B cell (primary cell): ENCODE data around the gene ZBTB7A. TPM values are rescaled to one million over a fixed set of nuclear protein-coding genes. Genes with fewer than 3 reads are reported as not detected.

Experiments used
- ATAC-seq: fragments of 200-7000 bp; cut with Tn5 transposase; one replicate; pipeline ENCODE4 v1.10.0; 2021; ENCODE audit warnings: low read depth, mild to moderate bottlenecking, moderate number of reproducible peaks, moderate library complexity
- CTCF ChIA-PET: fragments of 350-600 bp; sonication (Branson Sonifier 250); formaldehyde crosslinking; loops from one replicate; lab custom pipeline; 2021; ENCODE audit warnings: antibody characterized with exemption, inconsistent platforms; lab: Charles Lee
- POLR2A ChIA-PET: fragments of 350-600 bp; sonication (Branson Sonifier 250); formaldehyde crosslinking; loops from one replicate; lab custom pipeline; 2021; ENCODE audit warnings: antibody characterized with exemption; lab: Charles Lee
- DNase-seq: peaks from one replicate; pipeline ENCODE4 v3.0.0; 2013
- H2AFZ ChIP-seq: 2 replicates; pipeline ENCODE4 v1.6.1; 2012; ENCODE audit warnings: mild to moderate bottlenecking, low read depth, low read length; ENCODE audit not compliant: insufficient read depth, poor library complexity, severe bottlenecking
- H3K27ac ChIP-seq, 2 donors: 1 replicate in 1 of 2; 2 replicates in 1 of 2; pipeline ENCODE4 v1.5.1; 2012 to 2013; ENCODE audit warnings: low read length in 2 of 2, mild to moderate bottlenecking in 2 of 2, moderate library complexity in 1 of 2
- H3K27me3 ChIP-seq, 4 experiments: fragments of 200-600 bp in 1 of 4; sonication (generic) in 1 of 4; replicated peaks in 1 of 4; 1 replicate in 2 of 4; 2 replicates in 2 of 4; pipeline versions ENCODE4 v1.6.1 to v1.7.0; 2013 to 2016; ENCODE audit warnings: low read length in 3 of 4, mild to moderate bottlenecking in 2 of 4, mixed read lengths in 1 of 4, moderate library complexity in 1 of 4; ENCODE audit not compliant: insufficient read depth in 4 of 4, control insufficient read depth in 3 of 4; ENCODE audit errors: control extremely low read depth in 1 of 4
- H3K36me3 ChIP-seq, 2 experiments: replicated peaks in 1 of 2; 1 replicate in 1 of 2; 2 replicates in 1 of 2; pipeline versions ENCODE4 v1.6.1 to v1.7.1; 2013; ENCODE audit warnings: low read length in 1 of 2; ENCODE audit not compliant: insufficient read depth in 2 of 2, control insufficient read depth in 1 of 2; ENCODE audit errors: control extremely low read depth in 1 of 2, extremely low read depth in 1 of 2
- H3K4me1 ChIP-seq, 2 donors: fragments of 200-600 bp in 1 of 2; sonication (generic) in 1 of 2; 1 replicate in 1 of 2; 2 replicates in 1 of 2; pipeline versions ENCODE4 v1.5.1 to v1.6.1; 2013 to 2017; ENCODE audit warnings: low read length in 2 of 2; ENCODE audit not compliant: control insufficient read depth in 2 of 2, insufficient read depth in 2 of 2
- H3K4me2 ChIP-seq: replicated peaks from 2 replicates; pipeline ENCODE3; 2012; ENCODE audit warnings: mild to moderate bottlenecking, low read depth, low read length; ENCODE audit not compliant: poor library complexity, severe bottlenecking
- H3K4me3 ChIP-seq, 5 experiments: fragments of 200-600 bp in 1 of 5; sonication (generic) in 1 of 5; 1 replicate in 3 of 5; 2 replicates in 2 of 5; pipeline versions ENCODE4 v1.5.1 to v1.7.0; 2011 to 2016; ENCODE audit warnings: low read length in 4 of 5, mild to moderate bottlenecking in 4 of 5, low read depth in 2 of 5, control low read depth in 1 of 5, moderate library complexity in 1 of 5; ENCODE audit not compliant: insufficient read depth in 1 of 5; ENCODE audit errors: control extremely low read depth in 1 of 5, extremely low read depth in 1 of 5
- H3K79me2 ChIP-seq: fragments of 200-600 bp; sonication (generic); one replicate; pipeline ENCODE4 v1.6.0; 2016; ENCODE audit warnings: low read length; ENCODE audit not compliant: control insufficient read depth, insufficient read depth
- H3K9ac ChIP-seq: fragments of 200-600 bp; sonication (generic); 2 replicates; pipeline ENCODE4 v1.6.1; 2017; ENCODE audit warnings: mild to moderate bottlenecking, low read length, moderate library complexity
- H3K9me3 ChIP-seq, 3 donors: one replicate each; pipeline versions ENCODE4 v1.6.1 to v1.7.1; 2013; ENCODE audit warnings: low read length in 2 of 3; ENCODE audit not compliant: control insufficient read depth in 2 of 3, insufficient read depth in 1 of 3; ENCODE audit errors: control extremely low read depth in 1 of 3
- H4K20me1 ChIP-seq: 2 replicates; pipeline ENCODE4 v1.6.0; 2012; ENCODE audit warnings: mild to moderate bottlenecking, low read length; ENCODE audit not compliant: insufficient read depth, control insufficient read depth, poor library complexity, severe bottlenecking
- H3K27ac Mint-ChIP-seq: one replicate; pipeline ENCODE4 v1.8.0; 2021; ENCODE audit warnings: mixed read lengths
- H3K27me3 Mint-ChIP-seq: one replicate; pipeline ENCODE4 v1.8.0; 2021; ENCODE audit warnings: mixed read lengths
- H3K4me1 Mint-ChIP-seq: one replicate; pipeline ENCODE4 v1.8.0; 2021; ENCODE audit warnings: mixed read lengths
- H3K4me3 Mint-ChIP-seq: one replicate; pipeline ENCODE4 v1.8.0; 2021; ENCODE audit warnings: mixed read lengths
- H3K9me3 Mint-ChIP-seq: one replicate; pipeline ENCODE4 v1.8.0; 2022; ENCODE audit warnings: mixed read lengths; ENCODE audit not compliant: insufficient read depth
- CTCF ChIP-seq: fragments of 200-600 bp; IDR thresholded peaks from one replicate; pipeline ENCODE4 v1.8.0; 2022; ENCODE audit warnings: antibody characterized with exemption, mild to moderate bottlenecking
- EZH2 ChIP-seq: IDR thresholded peaks from 2 replicates; pipeline ENCODE4 v1.6.1; 2012; ENCODE audit warnings: borderline replicate concordance, low read depth, mild to moderate bottlenecking, moderate library complexity, low read length; ENCODE audit not compliant: insufficient read depth, poor library complexity, severe bottlenecking
- WGBS: methylation state at CpG from one replicate; pipeline ENCODE4 v1.1.5; 2013; ENCODE audit warnings: missing lambda C conversion rate; ENCODE audit not compliant: insufficient coverage; 5-methylcytosine and 5-hydroxymethylcytosine counted together
- intact Hi-C: fragments of 100-400 bp; cut with micrococcal nuclease; formaldehyde crosslinking; loops from one replicate; pipeline ENCODE4 v1.10.0; 2022
- polyA plus RNA-seq: library from polyadenylated mRNA; depleted of rRNA; stranded (reverse); fragments of >200 nt; gene quantifications from 2 replicates; pipeline ENCODE4 v1.2.3, GENCODE V29; 2012
- total RNA-seq, 2 donors: library from RNA; stranded (reverse); fragments of 120-200 nt in 1 of 2; gene quantifications; 1 replicate in 1 of 2; 2 replicates in 1 of 2; pipeline versions ENCODE4 v1.2.3 to v1.2.4, GENCODE V29; 2013 to 2022

Gene ZBTB7A
- total and polyA plus RNA-seq, 2 donors (not counting 1 experiment from before 2014, with no cell fraction given) = 24.8 to 62.6 TPM

GRCh38 chr19:4080473-4080872 lies 13.8 kb upstream of the ZBTB7A start:
- Histone ChIP-seq H3K79me2 (peaks cover under 1% of the 10 kb centered on the region), H3K27me3 (no peaks in the 10 kb centered on the region), H3K4me3 (no peak overlapping the region), H3K4me1 (peaks cover 30 to 38% of the 10 kb centered on the region in 2 donors), H2AFZ (no peak overlapping the region), H3K4me2 (no peak overlapping the region), H3K9ac (no peak overlapping the region), H3K9me3 (peaks cover 0 to 4% (median 0%) of the 10 kb centered on the region in 3 donors), H3K36me3 (no peaks in the 10 kb centered on the region), H4K20me1 (no peaks in the 10 kb centered on the region), H3K27ac (no peak overlapping the region)
- ChIA-PET CTCF (interaction anchor here (0.6 kb wide), 1 partner anchor 123 kb away, joined by 3 read pairs; no protein-coding TSS in a partner anchor), POLR2A (no interaction called here)
- ATAC-seq (no peak), DNase-seq (no peak)
- intact Hi-C loops = no loop called here
- no peak overlapping the region for H3K4me3 Mint-ChIP-seq
- 100% methylated on average over 1 of the region's 6 CpGs for WGBS
- no peak overlapping the region for H3K27ac Mint-ChIP-seq
- TF ChIP-seq CTCF (no peak), EZH2 (no peak)
- no peaks in the 10 kb centered on the region for H3K9me3 Mint-ChIP-seq
- H3K27me3 Mint-ChIP-seq = no peaks in the 10 kb centered on the region
- H3K4me1 Mint-ChIP-seq = peaks cover 24% of the 10 kb centered on the region

- peak overlapping the region; percentile 76 for H2AFZ ChIP-seq
- intact Hi-C loops = loop anchor here (1.0 kb wide), 1 partner anchor 10 kb away; no protein-coding TSS in a partner anchor
- ChIA-PET POLR2A (interaction anchor here (0.6 to 1.4 kb wide), 10 partner anchors 11 to 90 kb away, joined by 3 to 16 read pairs (median 5); partner anchors contain the start of gene ZBTB7A), CTCF (interaction anchor here (2.5 kb wide), 1 partner anchor 62 kb away, joined by 13 read pairs; no protein-coding TSS in a partner anchor)
- no peaks in the 10 kb centered on the region for H3K9me3 ChIP-seq
- no peaks in the 10 kb centered on the region for H3K27me3 Mint-ChIP-seq
- no peaks in the 10 kb centered on the region for H3K9me3 Mint-ChIP-seq
- H3K27ac Mint-ChIP-seq = peak overlapping the region; percentile 95
- no peaks in the 10 kb centered on the region for H3K36me3 ChIP-seq
- peaks cover 14 to 21% of the 10 kb centered on the region in 2 donors for H3K4me1 ChIP-seq
- H3K27me3 ChIP-seq = no peaks in the 10 kb centered on the region
- H3K27ac ChIP-seq = peak overlapping the region; percentile 35 to 86
- H3K4me2 ChIP-seq = peak overlapping the region; percentile 86
- WGBS = 32% methylated on average over 19 of the region's 33 CpGs
- H3K4me3 Mint-ChIP-seq = peak overlapping the region; percentile 93
- peaks cover 3% of the 10 kb centered on the region for H3K79me2 ChIP-seq
- DNase-seq = peak; percentile 70
- no peaks in the 10 kb centered on the region for H4K20me1 ChIP-seq
- no peak for TF ChIP-seq EZH2
- TF ChIP-seq CTCF = no peak
- H3K9ac ChIP-seq = peak overlapping the region; percentile 72
- peaks cover 10% of the 10 kb centered on the region for H3K4me1 Mint-ChIP-seq
- peak; percentile 80 for ATAC-seq
- peak overlapping the region; percentile 44 to 66 (median 63) for H3K4me3 ChIP-seq
Observed at GRCh38 chr19:4077800-4078684, 11.3 kb upstream of the ZBTB7A start.
